SK-N-SH treated with all-trans-retinoic acid at 6 μM for 48 hours (cell line): Measurements from ENCODE around the gene ALOX15B.

Source experiments
- ATAC-seq: fragments of 200-7000 bp; cut with Tn5 transposase; 3 replicates; pipeline ENCODE4 v1.9.1; 2020; ENCODE audit warnings: mild to moderate bottlenecking, moderate library complexity
- ARNTL ChIP-seq: fragments of 450-650 bp; formaldehyde crosslinking; IDR thresholded peaks from 2 replicates; pipeline ENCODE4 v1.5.0; 2020; ENCODE audit warnings: low read depth, mild to moderate bottlenecking, moderate library complexity, borderline replicate concordance
- BACH2 ChIP-seq: fragments of 250-450 bp; sonication (Bioruptor Pico); IDR thresholded peaks from 2 replicates; pipeline ENCODE4 v1.9.0; 2021; ENCODE audit warnings: mild to moderate bottlenecking, borderline replicate concordance
- CREB5 ChIP-seq: fragments of 250-450 bp; sonication (Bioruptor Pico); IDR thresholded peaks from 2 replicates; pipeline ENCODE4 v1.5.1; 2020; ENCODE audit warnings: low read depth, mild to moderate bottlenecking, moderate library complexity
- CSDC2 ChIP-seq: fragments of 250-450 bp; sonication (Bioruptor Pico); IDR thresholded peaks from 2 replicates; pipeline ENCODE4 v1.5.0; 2020; ENCODE audit warnings: mild to moderate bottlenecking, moderate library complexity
- CSRNP3 ChIP-seq: fragments of 250-450 bp; sonication (Bioruptor Pico); IDR thresholded peaks from 2 replicates; pipeline ENCODE4 v1.5.1; 2021; ENCODE audit warnings: mild to moderate bottlenecking, moderate library complexity
- GLIS3 ChIP-seq: fragments of 250-450 bp; sonication (Bioruptor Pico); IDR thresholded peaks from 2 replicates; pipeline ENCODE4 v1.5.0; 2020; ENCODE audit warnings: mild to moderate bottlenecking, moderate library complexity
- ISL1 ChIP-seq: fragments of 250-450 bp; sonication (Bioruptor Pico); IDR thresholded peaks from 2 replicates; pipeline ENCODE4 v2.1.2; 2022; ENCODE audit warnings: mild to moderate bottlenecking, moderate library complexity
- OSR1 ChIP-seq: fragments of 250-450 bp; sonication (Bioruptor Pico); IDR thresholded peaks from 2 replicates; pipeline ENCODE4 v1.8.0; 2022; ENCODE audit warnings: moderate library complexity, mild to moderate bottlenecking, inconsistent platforms
- PATZ1 ChIP-seq: fragments of 250-450 bp; sonication (Bioruptor Pico); IDR thresholded peaks from 2 replicates; pipeline ENCODE4 v1.8.0; 2020; ENCODE audit warnings: mild to moderate bottlenecking, moderate library complexity, borderline replicate concordance
- POU6F1 ChIP-seq: fragments of 250-450 bp; sonication (Bioruptor Pico); IDR thresholded peaks from 2 replicates; pipeline ENCODE4 v1.8.0; 2021; ENCODE audit warnings: low read depth, mild to moderate bottlenecking, moderate library complexity, borderline replicate concordance
- RARB ChIP-seq: fragments of 250-450 bp; sonication (Bioruptor Pico); IDR thresholded peaks from 2 replicates; pipeline ENCODE4 v1.8.0; 2021; ENCODE audit warnings: mild to moderate bottlenecking, moderate library complexity
- SNAI2 ChIP-seq: fragments of 250-450 bp; sonication (Bioruptor Pico); IDR thresholded peaks from 2 replicates; pipeline ENCODE4 v1.5.0; 2020; ENCODE audit warnings: mild to moderate bottlenecking, moderate library complexity
- TOX ChIP-seq: fragments of 250-450 bp; sonication (Bioruptor Pico); IDR thresholded peaks from 2 replicates; pipeline ENCODE4 v1.8.0; 2021; ENCODE audit warnings: mild to moderate bottlenecking, moderate library complexity, borderline replicate concordance
- TSHZ2 ChIP-seq: fragments of 250-450 bp; sonication (Bioruptor Pico); IDR thresholded peaks from 2 replicates; pipeline ENCODE4 v1.5.0; 2020; ENCODE audit warnings: mild to moderate bottlenecking, moderate library complexity
- ZC3H10 ChIP-seq: fragments of 250-450 bp; sonication (Bioruptor Pico); IDR thresholded peaks from 2 replicates; pipeline ENCODE4 v1.5.1; 2021; ENCODE audit warnings: mild to moderate bottlenecking, moderate library complexity
- ZFP3 ChIP-seq: fragments of 250-450 bp; sonication (Bioruptor Pico); IDR thresholded peaks from 2 replicates; pipeline ENCODE4 v1.5.0; 2020; ENCODE audit warnings: mild to moderate bottlenecking, moderate library complexity
- ZFP30 ChIP-seq: fragments of 450-650 bp; formaldehyde crosslinking; IDR thresholded peaks from 2 replicates; pipeline ENCODE4 v1.5.0; 2022; ENCODE audit warnings: mild to moderate bottlenecking, moderate library complexity
- ZNF565 ChIP-seq: fragments of 450-650 bp; formaldehyde crosslinking; conservative IDR thresholded peaks from 2 replicates; pipeline ENCODE4 v1.5.0; 2020; ENCODE audit warnings: low read depth, mild to moderate bottlenecking, moderate library complexity
- ZNF70 ChIP-seq: fragments of 450-650 bp; formaldehyde crosslinking; IDR thresholded peaks from 2 replicates; pipeline ENCODE4 v1.5.0; 2020; ENCODE audit warnings: mild to moderate bottlenecking, moderate library complexity
- ZNF8 ChIP-seq: fragments of 450-650 bp; formaldehyde crosslinking; IDR thresholded peaks from 2 replicates; pipeline ENCODE4 v1.5.0; 2020; ENCODE audit warnings: mild to moderate bottlenecking, moderate library complexity

Gene ALOX15B

GRCh38 chr17:8066841-8067775 lies 28.2 kb downstream of the ALOX15B start (continued):
- TF ChIP-seq PATZ1 (CRISPR knock-in tag), result no peak
- TF ChIP-seq GLIS3, result no peak
- TF ChIP-seq ZNF8 (CRISPR knock-in tag), result no peak
- TF ChIP-seq ZNF565 (CRISPR knock-in tag), result no peak
- no peak for TF ChIP-seq RARB (CRISPR knock-in tag)
- no peak for TF ChIP-seq SNAI2 (CRISPR knock-in tag)
- no peak for TF ChIP-seq CSRNP3 (CRISPR knock-in tag)
- no peak for TF ChIP-seq BACH2 (CRISPR knock-in tag)
- TF ChIP-seq ZC3H10 (CRISPR knock-in tag), result no peak

- TF ChIP-seq TOX (CRISPR knock-in tag) (no peak), ZFP3 (CRISPR knock-in tag) (no peak), CSDC2 (no peak), SNAI2 (CRISPR knock-in tag) (no peak), CREB5 (no peak), CSRNP3 (CRISPR knock-in tag) (no peak), ZFP30 (CRISPR knock-in tag) (no peak), ZNF565 (CRISPR knock-in tag) (no peak), PATZ1 (CRISPR knock-in tag) (no peak), OSR1 (CRISPR knock-in tag) (no peak), GLIS3 (no peak), ZNF70 (no peak), POU6F1 (no peak), ISL1 (CRISPR knock-in tag) (no peak), ZNF8 (CRISPR knock-in tag) (no peak), BACH2 (CRISPR knock-in tag) (no peak), ARNTL (CRISPR knock-in tag) (no peak), TSHZ2 (CRISPR knock-in tag) (no peak), RARB (CRISPR knock-in tag) (no peak)
- TF ChIP-seq, all 23 proteins: peak for 0
- no peak for ATAC-seq
Measured at GRCh38 chr17:8067806-8068205, 28.9 kb downstream of the ALOX15B start.
